HG02973 (cell line): ENCODE data around the gene KRTAP5-8.
"Not testable (repeated sequence)": the region's sequence is repeated elsewhere in the genome, so short reads cannot be mapped to it uniquely, and the experiment has no call there.

Experiments used
- ATAC-seq: cut with Tn5 transposase; IDR thresholded peaks from one replicate; pipeline ENCODE4 v1.9.1; 2021; ENCODE audit warnings: moderate library complexity; ENCODE audit not compliant: unreplicated experiment

The KRTAP5-8 gene

DNA sequence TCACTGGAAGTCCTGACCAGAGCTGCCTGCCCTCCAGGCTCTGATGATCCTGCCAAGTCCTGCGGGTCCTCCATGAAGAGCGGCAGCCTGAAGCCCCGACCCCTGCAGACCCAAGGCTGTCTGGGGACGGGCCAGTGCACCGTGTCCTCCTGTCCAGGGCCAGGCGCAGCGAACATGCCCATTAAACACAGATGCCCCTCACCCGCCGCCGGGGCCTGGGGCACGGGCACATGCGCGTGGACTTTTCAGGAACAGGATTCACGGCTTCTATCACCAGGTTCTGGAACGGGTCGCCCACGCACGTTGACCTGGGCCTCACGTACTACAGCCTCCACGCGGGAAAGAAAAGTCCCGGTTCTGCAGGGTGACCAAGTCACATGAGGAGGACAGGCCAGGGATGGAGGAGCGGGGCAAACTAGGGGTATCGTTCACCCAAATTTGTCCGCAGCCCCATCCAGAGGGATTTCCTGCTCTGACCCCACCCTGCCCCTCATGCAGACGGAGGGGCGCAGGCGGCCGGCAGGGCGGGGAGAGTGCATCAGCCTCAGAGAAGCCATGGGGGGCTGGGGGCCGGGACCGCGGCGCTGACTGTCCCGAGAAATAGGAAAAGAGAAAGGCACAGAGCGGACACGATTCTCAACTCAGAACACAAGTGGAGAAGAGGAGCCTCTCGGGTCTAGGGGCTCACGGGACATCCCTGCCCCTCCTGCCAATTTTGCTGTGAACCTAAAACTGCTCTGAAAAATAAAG, 33.5 kb downstream of the KRTAP5-8 start:
- ATAC-seq: not testable (repeated sequence)

DNA sequence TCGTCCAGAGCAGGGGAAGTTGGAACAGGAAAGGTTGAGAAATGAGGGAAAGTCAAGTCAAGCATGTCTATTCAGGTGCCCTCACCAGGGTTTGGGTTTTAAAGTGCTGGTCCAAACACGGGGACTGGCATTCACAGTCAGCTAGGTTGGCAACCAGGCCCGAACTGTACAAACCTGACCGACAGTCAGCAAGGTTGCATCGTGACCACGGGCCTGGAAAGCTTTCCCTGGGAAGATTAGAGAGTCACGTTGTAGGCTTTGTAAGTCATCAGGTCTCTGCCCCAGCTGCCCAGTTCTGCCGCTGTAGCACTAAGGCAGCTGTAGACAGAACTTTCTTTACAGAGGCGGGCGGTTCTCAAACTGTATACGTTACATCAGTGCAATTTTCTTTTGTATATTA, 35.0 kb downstream of the KRTAP5-8 start:
- ATAC-seq: no peak

DNA sequence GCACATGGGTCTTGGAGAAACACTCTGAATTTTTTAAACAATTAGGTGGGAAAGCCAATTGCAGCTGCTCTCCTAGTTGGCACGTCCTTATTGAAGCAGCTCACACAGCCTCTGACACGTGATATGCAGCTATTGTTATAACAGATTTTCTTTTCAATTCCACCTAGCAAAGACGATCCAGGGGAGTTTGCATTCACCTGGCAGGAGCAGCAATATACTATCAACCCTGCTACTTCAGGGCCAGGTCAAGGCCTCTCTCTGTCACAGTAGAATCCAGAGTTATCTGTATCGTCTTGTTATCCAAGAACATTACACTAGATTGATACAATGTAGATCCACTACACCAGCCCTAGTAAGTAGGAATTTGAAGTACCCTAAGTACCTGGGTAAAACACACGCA, 36.6 kb downstream of the KRTAP5-8 start:
- ATAC-seq: no peak

DNA sequence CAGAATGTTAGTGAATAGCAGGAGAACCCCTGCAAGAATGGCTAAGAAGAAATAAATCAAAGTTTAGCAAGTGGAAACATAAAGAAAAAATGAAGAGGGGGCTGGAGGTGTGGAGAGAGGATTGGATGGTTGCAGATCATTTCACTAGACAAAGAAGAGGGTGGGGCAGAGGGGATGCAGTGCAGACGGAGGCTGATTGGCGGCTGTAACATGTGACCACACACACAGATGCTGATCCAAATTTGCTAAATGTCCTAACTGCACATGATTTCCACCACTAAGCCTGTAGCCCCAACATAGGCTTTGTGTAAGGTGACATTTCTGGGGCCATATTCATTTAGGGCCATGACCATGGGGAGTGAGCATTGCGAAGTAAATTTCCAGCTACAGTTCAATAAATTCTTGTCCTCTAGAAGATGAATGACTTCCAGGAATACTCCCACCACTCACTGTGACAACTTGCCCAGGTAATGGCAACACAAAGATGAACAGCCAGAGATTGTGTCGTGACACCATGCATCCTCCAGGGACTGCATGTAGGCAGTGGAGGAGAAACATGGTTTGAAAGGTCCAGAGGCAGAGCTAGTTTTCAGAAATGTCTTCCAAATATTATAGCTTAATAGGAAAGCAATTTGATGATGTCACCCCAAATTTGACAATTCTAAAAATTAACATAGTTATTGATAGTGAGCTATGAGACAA, 38.0 kb downstream of the KRTAP5-8 start:
- no peak for ATAC-seq

DNA sequence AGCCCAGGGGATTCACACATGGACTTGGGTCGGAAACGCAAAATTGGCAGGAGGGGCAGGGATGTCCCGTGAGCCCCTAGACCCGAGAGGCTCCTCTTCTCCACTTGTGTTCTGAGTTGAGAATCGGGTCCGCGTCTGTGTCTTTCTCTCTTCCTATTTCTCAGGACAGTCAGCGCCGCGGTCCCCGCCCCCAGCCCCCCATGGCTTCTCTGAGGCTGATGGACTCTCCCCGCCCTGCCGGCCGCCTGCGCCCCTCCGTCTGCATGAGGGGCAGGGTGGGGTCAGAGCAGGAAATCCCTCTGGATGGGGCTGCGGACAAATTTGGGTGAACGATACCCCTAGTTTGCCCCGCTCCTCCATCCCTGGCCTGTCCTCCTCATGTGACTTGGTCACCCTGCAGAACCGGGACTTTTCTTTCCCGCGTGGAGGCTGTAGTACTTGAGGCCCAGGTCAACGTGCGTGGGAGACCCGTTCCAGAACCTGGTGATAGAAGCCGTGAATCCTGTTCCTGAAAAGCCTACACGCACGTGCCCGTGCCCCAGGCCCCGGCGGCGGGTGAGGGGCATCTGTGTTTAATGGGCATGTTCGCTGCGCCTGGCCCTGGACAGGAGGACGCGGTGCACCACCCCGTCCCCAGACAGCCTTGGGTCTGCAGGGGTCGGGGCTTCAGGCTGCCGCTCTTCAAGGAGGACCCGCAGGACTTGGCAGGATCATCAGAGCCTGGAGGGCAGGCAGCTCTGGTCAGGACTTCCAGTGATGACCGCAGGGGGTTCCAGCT, 39.1 kb downstream of the KRTAP5-8 start:
- not testable (repeated sequence) for ATAC-seq

DNA sequence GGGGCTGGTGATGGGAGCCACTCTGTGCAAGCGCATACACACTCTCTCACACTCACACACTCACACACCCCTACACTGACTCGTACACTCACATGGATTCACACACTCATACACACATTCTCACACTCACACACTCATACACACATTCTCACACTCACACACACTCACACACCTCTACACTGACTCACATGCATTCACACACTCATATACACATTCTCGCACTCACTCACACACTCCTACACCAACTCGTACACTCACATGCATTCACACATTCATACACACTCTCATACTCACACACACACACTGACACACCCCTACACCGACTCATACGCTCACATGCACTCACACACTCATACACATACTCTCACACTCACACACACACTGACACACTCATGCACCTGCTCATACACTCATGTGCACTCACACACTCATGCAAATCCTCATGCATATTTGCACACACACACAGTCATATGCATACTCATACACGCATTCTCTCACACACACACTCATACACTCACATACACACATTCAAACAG, 39.7 kb downstream of the KRTAP5-8 start:
- ATAC-seq: no peak

DNA sequence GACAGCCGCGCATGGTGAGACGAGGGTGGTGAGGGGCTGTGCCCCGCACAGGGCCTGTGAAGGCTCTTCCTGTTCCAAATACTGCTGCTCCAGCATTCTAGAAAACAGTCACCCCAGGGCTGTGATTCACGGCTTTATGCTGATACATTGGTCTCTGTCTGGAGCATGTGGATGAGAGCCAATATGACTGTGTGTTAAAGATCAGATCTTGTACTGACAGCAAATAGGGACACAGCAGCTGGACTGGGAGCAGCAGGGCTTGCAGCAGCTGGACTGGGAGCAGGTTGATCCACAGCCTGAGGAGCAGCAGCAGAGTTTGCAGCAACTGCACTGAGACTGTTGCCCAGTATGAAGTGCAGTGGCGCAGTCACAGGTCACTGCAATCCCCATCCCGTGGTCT, 41.7 kb downstream of the KRTAP5-8 start:
- ATAC-seq: not testable (repeated sequence)

DNA sequence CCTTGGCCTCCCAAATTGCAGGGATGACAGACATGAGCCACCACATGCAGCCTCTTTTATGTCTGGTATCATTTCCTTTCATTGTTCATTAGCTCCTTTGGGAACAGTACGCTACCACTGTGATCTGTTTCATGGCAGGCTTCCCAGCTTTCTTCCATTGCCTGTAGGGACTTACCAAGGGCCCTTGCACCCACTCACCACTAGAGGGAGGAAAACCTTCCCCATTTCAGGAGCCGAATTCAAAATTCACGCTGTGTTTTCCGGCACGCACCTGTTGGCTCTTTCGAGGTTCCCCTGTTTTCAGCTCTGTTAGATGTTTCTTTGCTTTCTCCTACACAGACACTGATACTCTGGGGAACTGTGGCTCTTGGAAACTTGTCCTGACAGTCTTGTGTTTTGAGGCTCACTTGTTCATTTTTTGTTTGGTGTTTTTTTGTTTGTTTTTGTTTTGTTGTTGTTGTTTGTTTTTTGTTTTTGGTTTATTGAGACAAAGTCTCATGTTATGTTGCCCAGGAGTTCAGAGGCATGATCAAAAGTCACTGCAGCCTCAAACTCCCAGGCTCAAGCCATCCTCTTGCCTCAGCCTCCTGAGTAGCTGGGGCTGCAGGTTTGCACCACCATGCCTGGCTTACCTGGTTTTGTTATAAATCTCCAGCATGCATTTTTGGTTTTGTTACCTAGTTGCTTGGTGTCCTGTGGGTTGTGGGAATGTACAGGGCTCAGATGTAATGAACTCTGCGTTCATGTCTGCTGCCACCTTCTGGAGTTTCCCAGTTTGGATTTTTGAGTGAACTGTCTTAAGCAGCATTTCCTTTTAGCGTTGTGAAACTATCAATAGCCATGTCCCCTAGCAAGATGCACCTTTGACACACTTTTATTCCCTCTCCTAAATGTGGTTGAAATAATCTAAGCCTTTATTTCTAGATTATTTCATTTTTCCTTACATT, 42.5 kb downstream of the KRTAP5-8 start:
- ATAC-seq: no peak

DNA sequence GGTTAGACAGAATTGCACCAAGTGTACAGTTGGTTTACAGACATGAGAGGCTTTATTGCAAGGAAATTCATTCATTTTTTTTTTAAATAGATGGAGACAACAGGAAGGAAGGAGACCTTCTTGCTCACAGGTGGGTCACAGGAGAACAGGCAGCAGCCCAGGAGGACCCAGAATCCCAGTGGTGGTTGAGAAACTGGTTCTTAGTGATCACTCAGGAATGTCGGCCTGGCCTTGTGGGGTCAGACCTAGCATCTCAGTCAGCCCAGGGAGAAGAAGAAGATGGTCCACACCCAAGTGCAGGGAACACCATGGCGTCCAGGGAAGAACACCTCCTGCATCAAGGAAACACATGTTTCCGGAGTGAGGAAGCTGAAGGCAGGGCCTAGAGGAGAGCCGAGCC, 44.0 kb downstream of the KRTAP5-8 start:
- no peak for ATAC-seq

DNA sequence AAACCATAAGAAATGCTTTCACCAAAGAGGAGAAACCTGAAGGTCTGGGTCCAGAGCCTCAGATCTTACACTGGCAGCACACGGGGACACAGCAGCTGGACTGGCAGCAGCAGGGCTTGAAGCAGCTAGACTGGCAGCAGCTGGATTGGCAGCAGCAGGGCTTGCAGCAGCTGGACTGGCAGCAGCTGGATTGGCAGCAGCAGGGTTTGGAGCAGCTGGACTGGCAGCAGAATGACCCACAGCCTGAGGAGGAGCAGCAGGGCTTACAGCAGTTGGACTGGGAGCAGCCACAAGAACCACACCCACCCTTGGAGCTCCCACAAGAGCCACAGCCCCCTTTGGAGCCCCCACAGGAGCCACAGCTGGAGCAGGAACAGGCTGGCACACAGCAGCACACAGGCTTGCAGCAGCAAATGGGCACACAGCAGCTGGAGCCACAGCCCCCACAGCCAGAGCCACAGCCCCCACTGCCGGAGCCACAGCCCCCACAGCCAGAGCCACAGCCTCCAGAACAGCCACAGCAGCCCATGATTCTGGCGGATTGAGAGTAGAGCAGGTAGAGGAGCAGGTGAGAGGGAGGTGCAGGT, 44.6 kb downstream of the KRTAP5-8 start, which contains the start of gene KRTAP5-11:
Gene KRTAP5-11 (minus strand): TSS at position 567 of the 587 bp plus-strand sequence. CDS start 38 bp downstream, at position 529.
- no peak for ATAC-seq

DNA sequence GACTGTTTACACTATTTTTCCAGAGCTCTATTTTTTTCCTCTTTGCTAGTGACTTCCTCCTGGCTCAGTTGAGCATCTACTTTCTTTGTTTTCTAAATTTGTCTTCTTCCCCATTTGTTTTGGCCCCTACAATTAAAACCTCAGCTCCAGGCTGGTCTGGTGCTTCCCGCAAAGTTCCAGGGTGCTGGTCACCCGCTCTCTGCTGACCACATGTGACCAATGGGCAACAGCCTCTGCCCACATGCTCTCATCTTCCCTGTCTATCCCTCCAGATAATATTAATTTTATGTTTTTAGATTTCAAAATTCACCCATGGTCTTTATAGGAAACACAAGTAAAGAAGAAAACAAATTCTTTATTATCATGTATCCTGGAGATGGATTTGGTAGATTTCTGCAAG, 45.1 kb downstream of the KRTAP5-8 start:
- not testable (repeated sequence) for ATAC-seq

DNA sequence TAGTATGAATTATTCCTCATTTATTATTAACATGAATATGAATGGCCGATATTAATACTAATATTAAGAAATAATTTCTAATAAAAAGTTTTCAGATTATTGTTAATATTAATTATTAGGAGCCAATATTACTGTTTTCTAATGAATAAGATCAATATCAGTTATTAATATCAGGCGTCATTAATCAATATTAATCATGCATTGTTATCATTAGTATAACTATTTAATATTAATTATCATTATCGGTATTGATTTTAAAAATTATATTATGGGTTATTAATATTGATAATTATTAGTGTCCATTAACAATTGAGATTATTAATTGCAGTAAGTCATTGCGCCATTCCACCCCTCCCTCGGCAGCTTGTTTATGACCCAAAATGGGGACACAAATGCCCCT, 47.8 kb downstream of the KRTAP5-8 start:
- not testable (repeated sequence) for ATAC-seq

DNA sequence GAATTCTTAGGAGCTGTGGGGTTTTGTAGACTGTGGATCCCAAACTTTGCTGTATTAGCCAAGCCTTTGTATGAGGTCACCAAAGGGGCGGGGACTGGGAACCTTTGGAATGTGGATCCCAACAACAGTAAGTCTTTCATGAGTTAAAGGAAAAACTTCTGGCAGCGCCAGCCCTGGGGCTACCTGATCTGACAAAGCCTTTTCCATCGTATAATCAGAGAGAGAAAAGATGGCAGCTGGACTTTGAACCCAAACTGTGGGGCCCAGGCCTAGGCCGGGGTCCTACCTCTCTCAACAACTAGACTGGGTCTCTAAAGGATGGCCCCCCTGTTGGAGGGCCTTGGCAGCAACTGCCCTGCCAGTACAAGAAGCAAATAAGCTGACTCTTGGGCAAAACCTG, 50.5 kb downstream of the KRTAP5-8 start:
- ATAC-seq: not testable (repeated sequence)
